Endothelial cell (in vitro differentiated cells): Measurements from ENCODE around the gene TSPAN12. TPM values are rescaled to one million over a fixed set of nuclear protein-coding genes. Genes with fewer than 3 reads are reported as not detected.

Source experiments
- DNase-seq: peaks from one replicate; pipeline ENCODE4 v3.0.0; 2021; ENCODE audit warnings: low spot score
- H3K27ac Mint-ChIP-seq: one replicate; pipeline ENCODE4 v1.8.0; 2021; ENCODE audit warnings: mixed read lengths, inconsistent platforms; ENCODE audit not compliant: unreplicated experiment
- H3K27me3 Mint-ChIP-seq: one replicate; pipeline ENCODE4 v1.8.0; 2021; ENCODE audit warnings: mild to moderate bottlenecking, moderate library complexity, mixed read lengths, inconsistent platforms; ENCODE audit not compliant: unreplicated experiment
- H3K36me3 Mint-ChIP-seq: one replicate; pipeline ENCODE4 v1.8.0; 2021; ENCODE audit warnings: mild to moderate bottlenecking, low read depth, mixed read lengths, inconsistent platforms; ENCODE audit not compliant: unreplicated experiment
- H3K4me1 Mint-ChIP-seq: one replicate; pipeline ENCODE4 v1.8.0; 2021; ENCODE audit warnings: mild to moderate bottlenecking, mixed read lengths, inconsistent platforms; ENCODE audit not compliant: unreplicated experiment
- H3K4me3 Mint-ChIP-seq: one replicate; pipeline ENCODE4 v1.8.0; 2021; ENCODE audit warnings: mild to moderate bottlenecking, mixed read lengths, inconsistent platforms; ENCODE audit not compliant: unreplicated experiment
- H3K9me3 Mint-ChIP-seq: one replicate; pipeline ENCODE4 v1.8.0; 2021; ENCODE audit warnings: mixed read lengths, inconsistent platforms; ENCODE audit not compliant: unreplicated experiment
- CTCF ChIP-seq: fragments of 200-600 bp; sonication (generic); IDR thresholded peaks from one replicate; pipeline ENCODE4 v1.5.0; 2021; ENCODE audit warnings: antibody characterized with exemption; ENCODE audit not compliant: unreplicated experiment
- total RNA-seq: library from RNA; stranded (reverse); fragmentation: NEBNext Ultra II Directional; extraction: Animal tissue kit (Norgen Biotek cat#: 25700); gene quantifications from one replicate; pipeline ENCODE4 v1.2.1, GENCODE V29; 2021; ENCODE audit not compliant: unreplicated experiment

The TSPAN12 gene
- total RNA-seq, 1 donor from 2014 or later = 20.3 TPM

GRCh38 chr7:120799813-120800475, 58.0 kb downstream of the TSPAN12 start:
- peaks cover 10% of the 10 kb centered on the region for H3K4me1 Mint-ChIP-seq
- H3K36me3 Mint-ChIP-seq = no peaks in the 10 kb centered on the region
- no peak for TF ChIP-seq CTCF
- no peak for DNase-seq
- H3K9me3 Mint-ChIP-seq = no peaks in the 10 kb centered on the region
- H3K4me3 Mint-ChIP-seq = no peak overlapping the region
- no peak overlapping the region for H3K27ac Mint-ChIP-seq
- no peaks in the 10 kb centered on the region for H3K27me3 Mint-ChIP-seq

GRCh38 chr7:120799147-120799546, 58.8 kb downstream of the TSPAN12 start:
- TF ChIP-seq CTCF = no peak
- peaks cover 10% of the 10 kb centered on the region for H3K4me1 Mint-ChIP-seq
- no peak overlapping the region for H3K27ac Mint-ChIP-seq

GRCh38 chr7:120797026-120797645, 60.8 kb downstream of the TSPAN12 start:
- Mint-ChIP-seq H3K4me3 (no peak overlapping the region), H3K36me3 (no peaks in the 10 kb centered on the region), H3K27me3 (no peaks in the 10 kb centered on the region), H3K9me3 (no peaks in the 10 kb centered on the region), H3K4me1 (peaks cover 5% of the 10 kb centered on the region), H3K27ac (no peak overlapping the region)
- no peak for DNase-seq
- no peak for TF ChIP-seq CTCF

More at GRCh38 chr7:120799147-120799546, 58.8 kb downstream of the TSPAN12 start:
- H3K27me3 Mint-ChIP-seq = no peaks in the 10 kb centered on the region
- H3K36me3 Mint-ChIP-seq = no peaks in the 10 kb centered on the region
- no peaks in the 10 kb centered on the region for H3K9me3 Mint-ChIP-seq
- H3K4me3 Mint-ChIP-seq = no peak overlapping the region
- DNase-seq = no peak

- Mint-ChIP-seq H3K9me3 (no peaks in the 10 kb centered on the region), H3K4me1 (no peaks in the 10 kb centered on the region), H3K27ac (no peak overlapping the region)
Measured at GRCh38 chr7:120794106-120794729, 63.7 kb downstream of the TSPAN12 start.

More at GRCh38 chr7:120794106-120794729, 63.7 kb downstream of the TSPAN12 start:
- Mint-ChIP-seq H3K27me3 (no peaks in the 10 kb centered on the region), H3K36me3 (no peaks in the 10 kb centered on the region), H3K4me3 (no peak overlapping the region)
- no peak for TF ChIP-seq CTCF
- DNase-seq = no peak
